D341Med (cell line): ENCODE data around the gene EXOC3L1.
A peak's percentile ranks its signal among the peaks of the same experiment; 100 is the strongest.

Source experiments
- DNase-seq: peaks from one replicate; pipeline ENCODE4 v3.0.0; 2012; ENCODE audit warnings: low spot score

The EXOC3L1 gene

GRCh38 chr16:67163164-67163998, 26.6 kb downstream of the EXOC3L1 start:
- no peak for DNase-seq

- DNase-seq, result no peak
These were observed 27.3 kb downstream of the EXOC3L1 start for GRCh38 chr16:67162506-67163163.

GRCh38 chr16:67161595-67162058, 28.3 kb downstream of the EXOC3L1 start:
- DNase-seq, result no peak

- DNase-seq, result no peak
These were observed 31.0 kb downstream of the EXOC3L1 start for GRCh38 chr16:67158637-67159600.

- no peak for DNase-seq
These were observed 31.9 kb downstream of the EXOC3L1 start for GRCh38 chr16:67157892-67158635.

GRCh38 chr16:67157106-67157748, 32.7 kb downstream of the EXOC3L1 start:
- DNase-seq, result no peak

- DNase-seq, result no peak
These were observed 33.6 kb downstream of the EXOC3L1 start for GRCh38 chr16:67156143-67156844.

GRCh38 chr16:67155295-67156142, 34.4 kb downstream of the EXOC3L1 start:
- DNase-seq, result peak; percentile 92

GRCh38 chr16:67154578-67155294, 35.2 kb downstream of the EXOC3L1 start:
- DNase-seq, result no peak

GRCh38 chr16:67151431-67152097, 38.4 kb downstream of the EXOC3L1 start:
- no peak for DNase-seq

GRCh38 chr16:67150833-67151396, 39.0 kb downstream of the EXOC3L1 start, which contains the start of gene B3GNT9:
Gene B3GNT9 (minus strand): TSS chr16:67150998. CDS start chr16:67150485, 513 bp downstream.
- peak; percentile 86 for DNase-seq

GRCh38 chr16:67150047-67150832, 39.7 kb downstream of the EXOC3L1 start:
- DNase-seq, result peak; percentile 83

GRCh38 chr16:67149276-67150046, 40.5 kb downstream of the EXOC3L1 start:
- no peak for DNase-seq

GRCh38 chr16:67148656-67149275, 41.2 kb downstream of the EXOC3L1 start:
- no peak for DNase-seq

- no peak for DNase-seq
These were observed 41.7 kb downstream of the EXOC3L1 start for GRCh38 chr16:67148221-67148620.
